Measurements from ENCODE around the gene TUBA1B. TPM values are rescaled to one million over a fixed set of nuclear protein-coding genes. Genes with fewer than 3 reads are reported as not detected.
A peak's percentile ranks its signal among the peaks of the same experiment; 100 is the strongest.

The TUBA1B gene
- total and polyA plus RNA-seq, 4 donors, result 261 to 1,091 (median 658) TPM

- TF ChIP-seq CTCF (IDR thresholded peaks at IDR 0.05; ENCODE audit: control extremely low read depth, extremely low read depth), result no peak
- peak within 1 kb of the TSS; percentile 86 to 96 for H3K27ac ChIP-seq (ENCODE audit: low read depth in 1 of 2, low read length in 1 of 2)
- H3K9me3 ChIP-seq (ENCODE audit: control insufficient read depth in 4 of 4, insufficient read depth in 3 of 4, low read length in 3 of 4), result no peaks in the 10 kb centered on the region
- H3K4me3 ChIP-seq, result peak within 1 kb of the TSS; percentile 56
- peaks cover 0 to 6% (median 2%) of the 10 kb centered on the region in 4 donors for H3K36me3 ChIP-seq (ENCODE audit: control insufficient read depth in 4 of 4, insufficient read depth in 4 of 4, low read length in 4 of 4)
- peak within 1 kb of the TSS; percentile 94 to 95 for H3K9ac ChIP-seq (ENCODE audit: insufficient read depth in 1 of 2, low read length in 2 of 2)
- peak; percentile 97 for ATAC-seq (ENCODE audit: insufficient read depth, low FRiP score)
- 0% methylated on average over 36 to 43 of the region's 43 CpGs for WGBS, 2 donors
- peaks cover 0 to 19% (median 8%) of the 10 kb centered on the region in 5 donors for H3K4me1 ChIP-seq (ENCODE audit: control insufficient read depth in 5 of 5, insufficient read depth in 5 of 5, low read length in 5 of 5)
- no peaks in the 10 kb centered on the region for H3K27me3 ChIP-seq (ENCODE audit: control insufficient read depth in 3 of 3, insufficient read depth in 3 of 3, low read length in 2 of 3)
- DNase-seq, result peak; percentile 98 to 99 (median 99)
Observed at GRCh38 chr12:49110464-49111155, 20.6 kb downstream of the TUBA1B start, which contains the start of gene LMBR1L. Gene LMBR1L (minus strand): TSS chr12:49110847. CDS start chr12:49110555, 292 bp downstream.

- H3K4me1 ChIP-seq (ENCODE audit: control insufficient read depth in 5 of 5, insufficient read depth in 5 of 5, low read length in 5 of 5), result peaks cover 0 to 26% (median 8%) of the 10 kb centered on the region in 5 donors
- H3K36me3 ChIP-seq (ENCODE audit: control insufficient read depth in 4 of 4, insufficient read depth in 4 of 4, low read length in 4 of 4), result peaks cover 0 to 9% (median 8%) of the 10 kb centered on the region in 4 donors
- H3K9ac ChIP-seq (ENCODE audit: insufficient read depth in 1 of 2, low read length in 2 of 2), result peak overlapping the region; percentile 94 to 95
- DNase-seq, result peak; percentile 68 to 81 (median 71)
- no peak for ATAC-seq (ENCODE audit: insufficient read depth, low FRiP score)
- no peaks in the 10 kb centered on the region for H3K9me3 ChIP-seq (ENCODE audit: control insufficient read depth in 4 of 4, insufficient read depth in 3 of 4, low read length in 3 of 4)
- TF ChIP-seq CTCF (IDR thresholded peaks at IDR 0.05; ENCODE audit: control extremely low read depth, extremely low read depth), result no peak
- H3K4me3 ChIP-seq, result peak overlapping the region; percentile 56
- 3 to 5% methylated on average over 32 to 33 of the region's 33 CpGs for WGBS, 2 donors
- peak overlapping the region; percentile 86 to 96 for H3K27ac ChIP-seq (ENCODE audit: low read depth in 1 of 2, low read length in 1 of 2)
- no peaks in the 10 kb centered on the region for H3K27me3 ChIP-seq (ENCODE audit: control insufficient read depth in 3 of 3, insufficient read depth in 3 of 3, low read length in 2 of 3)
Observed at GRCh38 chr12:49109641-49110463, 21.3 kb downstream of the TUBA1B start.

- peaks cover 0 to 26% (median 8%) of the 10 kb centered on the region in 5 donors for H3K4me1 ChIP-seq (ENCODE audit: control insufficient read depth in 5 of 5, insufficient read depth in 5 of 5, low read length in 5 of 5)
- peak overlapping the region; percentile 77 to 83 for H3K27ac ChIP-seq (ENCODE audit: low read depth in 1 of 2, low read length in 1 of 2)
- peak overlapping the region in 1 of 2 donors; percentile 95 for H3K9ac ChIP-seq (ENCODE audit: insufficient read depth in 1 of 2, low read length in 2 of 2)
- no peaks in the 10 kb centered on the region for H3K9me3 ChIP-seq (ENCODE audit: control insufficient read depth in 4 of 4, insufficient read depth in 3 of 4, low read length in 3 of 4)
- no peaks in the 10 kb centered on the region for H3K27me3 ChIP-seq (ENCODE audit: control insufficient read depth in 3 of 3, insufficient read depth in 3 of 3, low read length in 2 of 3)
- peaks cover 0 to 14% (median 12%) of the 10 kb centered on the region in 4 donors for H3K36me3 ChIP-seq (ENCODE audit: control insufficient read depth in 4 of 4, insufficient read depth in 4 of 4, low read length in 4 of 4)
- no peak overlapping the region for H3K4me3 ChIP-seq
- ATAC-seq (ENCODE audit: insufficient read depth, low FRiP score), result no peak
- WGBS, 2 donors, result 17 to 24% methylated on average over 4 of the region's 4 CpGs
- no peak for TF ChIP-seq CTCF (IDR thresholded peaks at IDR 0.05; ENCODE audit: control extremely low read depth, extremely low read depth)
- DNase-seq, result no peak
Observed at GRCh38 chr12:49108958-49109404, 22.2 kb downstream of the TUBA1B start.

Data from lung (tissue), 12 donors.